HG02678 (cell line): Measurements from ENCODE around the gene DENND11.
A peak's percentile ranks its signal among the peaks of the same experiment; 100 is the strongest.
"Not testable (repeated sequence)": the region's sequence is repeated elsewhere in the genome, so short reads cannot be mapped to it uniquely, and the experiment has no call there.

Experiments
- ATAC-seq: cut with Tn5 transposase; IDR thresholded peaks from one replicate; pipeline ENCODE4 v1.9.1; 2021; ENCODE audit warnings: mild to moderate bottlenecking, moderate library complexity; ENCODE audit not compliant: unreplicated experiment

The DENND11 gene

GRCh38 chr7:141709318-141709717 is 7.4 kb upstream of the DENND11 start:
- ATAC-seq = no peak

DNA sequence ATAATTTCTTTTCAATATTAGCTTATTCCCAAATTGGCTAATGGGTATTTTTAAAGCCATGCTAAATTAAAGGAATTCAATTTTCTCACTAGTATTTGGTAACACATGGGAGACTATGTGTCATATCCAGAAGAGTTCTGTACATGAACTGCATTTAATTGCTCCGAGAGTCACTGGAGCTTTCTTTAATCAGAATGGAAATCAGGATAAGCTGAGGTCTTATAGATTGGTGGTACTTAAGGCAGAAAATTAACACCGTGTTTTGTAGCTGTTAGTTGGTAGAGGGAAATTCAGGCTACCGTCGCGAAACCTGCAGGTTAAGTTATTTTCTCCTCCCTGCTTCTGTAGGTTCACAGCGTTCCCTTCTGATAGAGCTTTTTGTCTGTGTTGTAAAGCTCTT is 6.4 kb upstream of the DENND11 start, which contains the start of gene WEE2:
Gene WEE2, plus strand, starts transcription at position 3 of the 400 bp plus-strand sequence. CDS start 406 bp downstream, outside the sequence.
- ATAC-seq = no peak

DNA sequence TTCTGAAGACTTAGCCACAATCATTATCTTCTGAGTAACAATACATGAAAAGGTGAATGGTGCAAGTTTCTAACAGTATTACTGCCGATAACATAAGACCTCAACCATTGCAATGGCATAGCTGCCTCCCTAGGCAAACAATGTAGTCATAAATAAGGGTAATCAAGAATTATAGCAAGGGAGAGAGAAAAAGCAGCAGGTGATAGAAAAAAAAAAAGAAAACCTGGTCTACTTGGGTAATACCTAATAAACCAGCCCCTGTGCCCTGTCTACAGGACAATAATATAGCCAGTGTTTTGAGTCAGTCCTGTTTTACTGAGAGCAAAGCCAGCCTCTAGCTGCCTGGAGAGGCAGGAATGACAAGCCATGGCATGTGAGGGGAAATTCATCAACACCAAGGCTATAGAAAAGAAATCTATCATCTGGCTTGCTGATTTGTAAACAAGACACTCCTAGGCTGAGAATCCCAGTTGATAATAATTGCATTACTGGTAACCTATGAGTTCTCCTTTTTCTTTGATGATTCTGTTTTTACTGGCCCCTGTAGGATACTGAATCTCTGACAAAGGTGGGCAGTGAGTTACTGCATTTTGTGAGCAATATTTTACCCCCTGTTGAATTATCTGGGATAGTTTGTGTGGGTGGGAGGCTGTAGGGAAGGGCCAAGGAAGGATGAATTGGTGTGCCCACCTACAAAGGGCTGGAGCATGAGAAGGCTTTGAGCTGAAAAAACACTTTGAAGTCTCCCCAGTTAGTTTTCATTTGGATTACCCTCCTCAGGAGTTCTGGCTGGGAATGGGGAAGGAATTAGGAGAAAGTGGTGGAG is 4.5 kb upstream of the DENND11 start:
- ATAC-seq = no peak

- ATAC-seq = no peak
Observed at GRCh38 chr7:141704741-141705140, 2.8 kb upstream of the DENND11 start.

- no peak for ATAC-seq
Observed at GRCh38 chr7:141704112-141704511, 2.1 kb upstream of the DENND11 start.

DNA sequence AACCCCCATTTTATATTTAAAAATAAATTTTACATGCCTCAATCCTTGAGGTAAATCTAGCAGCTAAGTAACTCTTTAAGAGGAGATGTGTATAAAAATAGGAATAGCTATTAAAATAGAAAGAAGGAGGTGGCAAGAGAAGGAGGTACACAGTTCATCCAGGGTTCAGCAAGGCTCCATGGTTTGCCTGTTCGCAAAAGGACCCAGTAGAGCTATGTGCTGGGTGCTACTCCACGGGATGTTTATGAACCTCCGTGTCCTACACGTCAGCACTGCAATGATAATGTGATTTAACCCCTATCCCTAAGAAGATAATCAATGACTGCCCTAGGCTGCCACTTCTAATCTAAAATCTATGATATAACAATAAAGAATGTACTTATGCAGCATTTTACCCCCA is 926 bp upstream of the DENND11 start:
- no peak for ATAC-seq

DNA sequence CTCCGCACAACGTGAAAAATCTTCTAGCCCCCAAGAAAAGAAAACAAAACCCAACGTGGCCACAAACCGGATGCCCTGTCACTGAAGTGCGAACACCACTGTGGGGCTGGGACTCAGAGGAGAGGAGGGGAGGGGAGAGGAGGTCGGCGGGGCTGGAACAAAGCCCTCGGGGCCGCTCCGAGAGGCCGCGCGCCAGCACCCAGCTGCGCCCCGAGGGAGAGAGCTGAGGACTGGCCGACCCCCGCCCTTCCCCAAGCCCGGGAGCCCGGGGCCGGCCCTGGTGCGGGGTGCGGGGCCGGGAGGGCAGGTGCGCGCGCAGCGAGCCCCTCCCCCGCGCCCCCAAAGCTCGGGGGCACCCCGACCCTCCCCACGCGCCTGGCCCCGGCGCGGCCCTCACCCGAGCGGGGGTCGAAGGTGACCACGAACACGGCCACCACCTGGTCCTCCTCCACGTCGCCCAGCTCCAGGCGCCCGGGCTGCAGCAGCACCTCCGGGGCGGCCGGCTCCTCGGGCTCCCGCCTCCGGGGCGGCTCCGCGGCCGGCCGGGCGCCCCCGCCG is 398 bp downstream of the DENND11 start:
- ATAC-seq = peak; percentile 80

DNA sequence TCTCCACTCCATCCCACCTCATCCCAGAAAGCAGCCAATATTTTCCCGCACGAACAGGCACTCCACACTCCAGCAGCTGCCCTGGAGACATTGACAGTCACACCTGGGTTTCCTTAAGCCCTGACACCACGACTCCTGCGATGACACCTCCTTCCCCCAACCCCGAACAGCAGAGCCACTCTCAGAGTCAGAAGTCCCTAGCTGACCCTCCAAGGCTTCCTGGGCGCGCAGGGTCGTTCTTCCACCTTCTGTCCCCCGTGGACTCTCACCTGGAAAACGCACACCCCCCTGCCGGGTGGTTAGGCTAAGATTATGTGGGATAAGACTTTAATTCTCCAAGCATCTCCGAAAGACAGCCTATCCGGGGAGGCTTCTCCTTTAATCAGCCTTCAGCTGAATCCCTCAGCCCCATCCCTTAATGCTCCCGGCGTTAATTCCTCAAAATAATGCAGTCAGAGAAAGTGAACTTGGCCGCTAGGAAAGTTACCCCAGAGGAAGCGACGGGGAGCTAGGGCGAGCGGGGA is 1.1 kb downstream of the DENND11 start:
- ATAC-seq = no peak

DNA sequence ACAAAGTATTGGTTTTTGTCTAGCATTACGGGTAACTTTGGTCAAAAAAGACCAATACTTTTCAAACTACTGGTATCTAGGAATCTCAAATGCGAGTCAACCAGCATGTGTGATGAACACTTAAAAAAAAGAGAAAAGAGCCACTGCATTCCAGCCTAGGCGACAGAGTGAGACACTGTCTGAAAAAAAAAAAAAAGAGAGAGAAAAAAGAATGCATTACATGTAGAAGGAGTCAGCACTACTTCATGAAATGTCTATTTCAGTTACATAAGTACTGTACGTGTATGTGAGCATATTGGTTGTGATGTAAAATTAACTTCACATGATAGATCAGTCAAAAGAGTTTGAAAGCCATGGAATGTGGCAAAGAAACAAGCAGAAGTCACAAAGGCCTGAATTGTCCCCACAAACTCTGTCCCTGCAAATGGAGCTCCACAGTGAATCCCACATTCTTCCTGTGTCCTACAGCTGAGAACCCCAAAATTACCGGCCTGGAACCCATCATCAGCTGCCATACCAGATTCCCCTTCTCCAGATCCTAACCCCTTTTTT is 1.6 kb downstream of the DENND11 start:
- ATAC-seq = no peak

GRCh38 chr7:141699860-141700259 is 2.1 kb downstream of the DENND11 start:
- no peak for ATAC-seq

GRCh38 chr7:141698247-141699015 is 3.5 kb downstream of the DENND11 start:
- no peak for ATAC-seq

DNA sequence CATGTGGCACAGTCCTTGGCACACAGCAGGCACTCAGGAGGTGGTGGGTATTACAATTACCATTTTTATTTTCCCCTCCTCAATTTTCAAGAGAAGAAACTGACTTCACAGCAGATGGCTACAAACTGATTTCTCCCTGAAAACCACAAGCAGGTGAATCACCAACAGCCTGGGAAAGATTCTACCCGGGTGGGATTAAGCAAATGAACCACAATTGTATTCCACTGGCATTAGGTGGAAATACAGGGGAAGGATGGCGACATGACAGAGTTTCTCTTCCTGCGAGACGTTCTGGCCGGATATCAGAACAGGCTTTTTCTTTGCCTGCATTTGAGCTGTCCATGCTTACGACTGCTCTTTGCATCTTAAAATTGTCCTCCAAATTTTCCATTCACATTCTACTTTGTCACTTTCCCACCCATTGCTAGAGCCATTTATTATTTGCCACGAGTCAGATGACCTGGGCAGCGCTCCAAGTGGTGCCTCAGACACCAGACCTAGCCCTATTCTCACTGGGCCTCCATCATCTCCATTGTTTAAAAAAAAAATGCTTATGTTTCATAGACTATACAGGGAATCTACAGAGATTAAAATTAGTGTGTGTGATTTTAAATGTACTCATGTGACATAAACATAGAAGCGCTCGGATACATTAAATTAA is 4.6 kb downstream of the DENND11 start:
- no peak for ATAC-seq

DNA sequence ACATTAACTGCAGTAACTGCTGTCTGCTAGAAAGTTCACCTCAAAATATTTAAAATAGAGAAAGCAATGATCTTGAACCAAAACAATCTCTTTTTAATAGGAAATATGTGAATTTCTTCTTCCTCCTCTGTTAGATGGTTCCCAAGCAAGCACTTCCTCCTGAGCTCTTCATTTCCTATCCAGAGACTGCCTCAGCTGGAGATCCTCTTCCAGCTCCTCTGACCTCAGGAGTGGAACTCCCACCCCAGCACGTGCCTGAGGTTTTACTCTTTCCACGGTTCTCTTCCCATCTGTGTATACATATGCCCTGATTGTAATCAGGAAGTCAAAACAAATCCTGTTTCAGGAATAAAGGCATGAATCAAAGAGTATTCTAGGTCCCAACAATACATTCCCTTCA is 5.6 kb downstream of the DENND11 start:
- ATAC-seq = no peak

DNA sequence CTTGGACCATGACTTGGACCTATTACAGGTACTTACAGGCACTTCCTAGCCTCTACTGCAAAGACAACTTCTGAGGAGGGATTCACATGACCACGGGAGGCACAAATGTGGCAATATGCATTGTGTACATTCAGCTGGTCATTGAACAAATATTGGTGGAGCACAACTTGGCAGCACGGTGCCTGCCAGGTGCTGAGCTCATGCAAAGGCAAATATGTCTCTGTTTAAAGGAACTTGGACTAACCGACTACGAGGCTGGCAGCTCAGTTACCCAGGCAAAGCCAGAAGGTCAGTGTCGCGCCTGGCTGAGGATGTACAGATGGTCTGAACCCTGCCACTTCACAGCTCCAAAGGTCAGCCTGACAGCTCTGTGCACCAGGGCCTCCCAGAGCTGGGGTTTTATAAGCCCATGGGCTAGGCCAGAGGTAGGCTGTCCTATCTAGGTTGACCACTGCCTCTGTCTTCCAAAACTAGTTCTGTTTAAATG is 6.1 kb downstream of the DENND11 start:
- no peak for ATAC-seq

GRCh38 chr7:141693082-141693481 is 8.9 kb downstream of the DENND11 start:
- ATAC-seq = no peak

- ATAC-seq = no peak
Observed at GRCh38 chr7:141691961-141692360, 10.0 kb downstream of the DENND11 start.

- no peak for ATAC-seq
Observed at GRCh38 chr7:141691540-141691939, 10.4 kb downstream of the DENND11 start.

DNA sequence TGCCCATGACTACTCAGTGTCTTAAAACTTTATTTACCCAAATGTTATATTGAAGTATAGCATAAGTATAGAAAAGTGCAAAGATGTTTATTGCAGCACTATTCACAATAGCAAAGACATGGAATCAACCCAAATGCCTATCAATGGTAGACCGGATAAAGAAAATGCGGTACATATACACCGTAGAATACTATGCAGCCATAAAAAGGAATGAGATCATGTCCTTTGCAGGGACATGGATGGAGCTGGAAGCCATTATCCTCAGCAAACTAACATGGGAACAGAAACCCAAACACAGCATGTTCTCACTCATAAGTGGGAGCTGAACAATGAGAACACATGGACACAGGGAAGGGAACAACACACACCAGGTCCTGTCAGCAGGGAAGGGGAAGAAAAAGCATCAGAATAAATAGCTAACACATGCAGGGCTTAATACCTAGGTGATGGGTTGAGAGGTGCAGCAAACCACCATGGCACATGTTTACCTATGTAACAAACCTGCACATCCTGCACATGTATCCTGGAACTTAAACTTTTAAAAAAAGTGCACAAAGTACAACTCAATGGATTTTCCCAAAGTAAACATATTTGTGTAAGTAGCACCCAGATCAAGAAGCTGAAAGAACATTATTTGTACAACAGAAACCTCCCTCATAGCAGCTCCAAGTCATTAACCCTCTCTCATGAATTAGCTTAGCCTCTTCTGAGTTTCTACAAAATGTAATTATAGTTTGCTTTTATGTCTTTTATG is 12.7 kb downstream of the DENND11 start:
- not testable (repeated sequence) for ATAC-seq

DNA sequence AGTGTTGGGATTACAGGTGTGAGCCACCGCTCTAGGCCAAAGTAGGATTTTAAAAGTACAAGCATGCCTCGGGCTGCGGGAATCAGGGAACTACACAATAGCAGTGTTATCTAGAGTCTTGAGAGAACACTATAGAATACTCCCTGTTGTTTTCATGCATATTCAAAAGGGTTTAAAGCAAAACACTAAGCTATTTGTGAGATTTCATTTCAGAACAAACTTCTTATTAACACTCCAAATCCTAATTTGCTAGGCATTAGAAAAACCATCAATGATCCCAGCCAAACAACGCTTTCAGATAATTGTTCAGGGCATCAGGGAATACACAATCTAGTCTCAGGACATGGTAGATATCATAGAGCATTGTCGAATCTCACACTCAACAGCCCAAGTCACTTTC is 13.9 kb downstream of the DENND11 start:
- no peak for ATAC-seq

- no peak for ATAC-seq
Observed at GRCh38 chr7:141686670-141687069, 15.3 kb downstream of the DENND11 start.
